IMR-90 (cell line): ENCODE measurements around the gene SLC7A9. TPM values are rescaled to one million over a fixed set of nuclear protein-coding genes. Genes with fewer than 3 reads are reported as not detected.
"Not testable (repeated sequence)": the region's sequence is repeated elsewhere in the genome, so short reads cannot be mapped to it uniquely, and the experiment has no call there.

Source experiments
- ATAC-seq: fragments of 200-7000 bp; cut with Tn5 transposase; 2 replicates; pipeline ENCODE4 v1.9.1; 2020; ENCODE audit warnings: low read depth, mild to moderate bottlenecking, moderate library complexity
- BruUV-seq: library from RNA; stranded (reverse); fragments of 400-500 nt; replicated peaks from 2 replicates; lab custom pipeline; 2021; lab: Mats Ljungman, UMichigan
- CTCF ChIA-PET: fragments of 300-600 bp; formaldehyde crosslinking; extraction: SDS; loops from one replicate; lab custom pipeline; 2021; ENCODE audit warnings: antibody characterized with exemption; lab: Yijun Ruan, JAX
- POLR2A ChIA-PET: fragments of 300-600 bp; sonication (Branson Sonifier 250); formaldehyde crosslinking; loops from one replicate; lab custom pipeline; 2022; ENCODE audit warnings: antibody characterized with exemption; ENCODE audit not compliant: unreplicated experiment; lab: Charles Lee
- DNase-seq: peaks from one replicate; pipeline ENCODE4 v3.0.0; 2013
- H2AFZ ChIP-seq: replicated peaks from 2 replicates; pipeline ENCODE3; 2013; ENCODE audit warnings: low read length, mild to moderate bottlenecking; ENCODE audit not compliant: poor library complexity
- H2AK5ac ChIP-seq: 2 replicates; pipeline ENCODE4 v1.6.1; 2013; ENCODE audit warnings: low read depth, low read length, inconsistent platforms
- H2AK9ac ChIP-seq: replicated peaks from 2 replicates; pipeline ENCODE3; 2013; ENCODE audit warnings: mild to moderate bottlenecking, low read depth, low read length, moderate library complexity; ENCODE audit not compliant: poor library complexity
- H2BK120ac ChIP-seq: 2 replicates; pipeline ENCODE4 v1.6.1; 2013; ENCODE audit warnings: low read depth, low read length, inconsistent platforms
- H2BK15ac ChIP-seq: 3 replicates; pipeline ENCODE4 v1.6.1; 2013; ENCODE audit warnings: low read depth, low read length, inconsistent platforms
- H2BK20ac ChIP-seq: 2 replicates; pipeline ENCODE4 v1.6.1; 2013; ENCODE audit warnings: low read depth, mild to moderate bottlenecking, inconsistent platforms, low read length, moderate library complexity
- H2BK5ac ChIP-seq: 2 replicates; pipeline ENCODE4 v1.6.1; 2013; ENCODE audit warnings: mild to moderate bottlenecking, low read depth, low read length, inconsistent platforms; ENCODE audit not compliant: poor library complexity, severe bottlenecking
- H3K14ac ChIP-seq: replicated peaks from 2 replicates; pipeline ENCODE4 v1.6.1; 2013; ENCODE audit warnings: low read depth, low read length, inconsistent platforms
- H3K18ac ChIP-seq: 2 replicates; pipeline ENCODE4 v1.6.1; 2013; ENCODE audit warnings: low read depth, low read length, control low read depth
- H3K23ac ChIP-seq: 2 replicates; pipeline ENCODE4 v1.6.1; 2013; ENCODE audit warnings: low read depth, low read length, inconsistent platforms
- H3K27ac ChIP-seq: 2 replicates; pipeline ENCODE4 v1.5.1; 2013; ENCODE audit warnings: mild to moderate bottlenecking, control low read depth, low read length; ENCODE audit not compliant: insufficient read depth
- H3K27me3 ChIP-seq: 2 replicates; pipeline ENCODE4 v1.6.1; 2013; ENCODE audit warnings: low read length; ENCODE audit not compliant: control insufficient read depth, insufficient read depth
- H3K36me3 ChIP-seq: 2 replicates; pipeline ENCODE4 v1.6.1; 2013; ENCODE audit warnings: low read length, mixed read lengths; ENCODE audit not compliant: control insufficient read depth, insufficient read depth
- H3K4ac ChIP-seq: 2 replicates; pipeline ENCODE4 v1.6.1; 2013; ENCODE audit warnings: low read depth, low read length, inconsistent platforms
- H3K4me1 ChIP-seq: 2 replicates; pipeline ENCODE4 v1.6.1; 2013; ENCODE audit warnings: low read length, mixed read lengths; ENCODE audit not compliant: control insufficient read depth, insufficient read depth
- H3K4me2 ChIP-seq: 2 replicates; pipeline ENCODE4 v1.6.1; 2013; ENCODE audit warnings: low read depth, mild to moderate bottlenecking, control low read depth, low read length, moderate library complexity
- H3K4me3 ChIP-seq: 2 replicates; pipeline ENCODE4 v1.5.1; 2013; ENCODE audit warnings: low read depth, mild to moderate bottlenecking, control low read depth, low read length, moderate library complexity; ENCODE audit not compliant: insufficient read depth
- H3K56ac ChIP-seq: 2 replicates; pipeline ENCODE4 v1.6.1; 2013; ENCODE audit warnings: low read length, inconsistent platforms; ENCODE audit not compliant: insufficient read depth; ENCODE audit errors: extremely low read depth
- H3K79me1 ChIP-seq, 2 experiments: 2 replicates each; pipeline ENCODE4 v1.6.1; 2013; ENCODE audit warnings: low read length in 2 of 2, inconsistent platforms in 1 of 2, low read depth in 1 of 2
- H3K9ac ChIP-seq: 2 replicates; pipeline ENCODE4 v1.6.1; 2013; ENCODE audit warnings: low read depth, low read length, control low read depth
- H3K9me1 ChIP-seq: 2 replicates; pipeline ENCODE4 v1.6.1; 2013; ENCODE audit warnings: low read length, inconsistent platforms; ENCODE audit not compliant: insufficient read depth
- H3K9me3 ChIP-seq: 2 replicates; pipeline ENCODE4 v1.6.1; 2013; ENCODE audit warnings: low read length; ENCODE audit not compliant: control insufficient read depth, insufficient read depth
- H4K20me1 ChIP-seq: 2 replicates; pipeline ENCODE4 v1.6.1; 2013; ENCODE audit warnings: low read length, inconsistent platforms; ENCODE audit not compliant: insufficient read depth
- H4K5ac ChIP-seq: 2 replicates; pipeline ENCODE4 v1.6.1; 2013; ENCODE audit warnings: mild to moderate bottlenecking, low read depth, low read length, control low read depth
- H4K8ac ChIP-seq, 2 experiments: 2 replicates each; pipeline ENCODE4 v1.6.1; 2013; ENCODE audit warnings: low read depth in 2 of 2, low read length in 2 of 2, control low read depth in 1 of 2, inconsistent platforms in 1 of 2
- H4K91ac ChIP-seq: 2 replicates; pipeline ENCODE4 v1.6.1; 2013; ENCODE audit warnings: low read depth, low read length, inconsistent platforms; ENCODE audit not compliant: insufficient read depth
- WGBS, 2 experiments: methylation state at CpG; one replicate each; pipeline versions ENCODE4 v1.1.5 to v1.1.7; 2013; ENCODE audit warnings: missing lambda C conversion rate in 2 of 2; ENCODE audit not compliant: insufficient read length in 1 of 2; ENCODE audit errors: extremely low coverage in 2 of 2; 5-methylcytosine and 5-hydroxymethylcytosine counted together
- dilution Hi-C: fragments of 300-500 bp; cut with HindIII; formaldehyde crosslinking; loops from one replicate; pipeline ENCODE4 v1.14.3; 2018; ENCODE audit warnings: low sequenced_read_pairs; ENCODE audit not compliant: unreplicated experiment
- in situ Hi-C: fragments of 300-500 bp; cut with MboI; formaldehyde crosslinking; loops from 3 replicates; pipeline ENCODE4 v1.14.3; 2019; ENCODE audit warnings: low sequenced_read_pairs, inconsistent platforms, mixed read lengths
- intact Hi-C: fragments of 100-400 bp; cut with micrococcal nuclease; formaldehyde crosslinking; loops from 2 replicates; pipeline ENCODE4 v1.10.0; 2022
- polyA plus RNA-seq, 3 experiments: library from polyadenylated mRNA; depleted of rRNA; stranded (reverse); fragments of >200 nt; gene quantifications; 2 replicates each; pipeline ENCODE4 v1.2.3, GENCODE V29; 2012; ENCODE audit warnings: low replicate concordance in 1 of 3
- total RNA-seq: library from RNA; depleted of rRNA; stranded (reverse); fragments of >200 nt; gene quantifications from 2 replicates; pipeline ENCODE4 v1.2.3, GENCODE V29; 2012

Gene SLC7A9
- total and polyA plus RNA-seq, 2 of the 4 experiments (the other 2 are of a cell fraction), result not detected

- H2AK5ac ChIP-seq, H3K18ac ChIP-seq, H4K20me1 ChIP-seq, H3K36me3 ChIP-seq, H3K79me1 ChIP-seq, dilution Hi-C loops, H3K9me3 ChIP-seq, H3K56ac ChIP-seq, H4K5ac ChIP-seq, H3K9ac ChIP-seq, BruUV-seq, H3K4me3 ChIP-seq, in situ Hi-C loops, H3K9me1 ChIP-seq, H2BK120ac ChIP-seq, POLR2A ChIA-PET, H4K8ac ChIP-seq, H3K14ac ChIP-seq, H3K23ac ChIP-seq, intact Hi-C loops, H2BK20ac ChIP-seq, H2BK15ac ChIP-seq, H3K27me3 ChIP-seq, H3K4me2 ChIP-seq, H3K27ac ChIP-seq, H2BK5ac ChIP-seq, ATAC-seq, H2AFZ ChIP-seq, CTCF ChIA-PET, H2AK9ac ChIP-seq, DNase-seq, H3K4ac ChIP-seq, H3K4me1 ChIP-seq, H4K91ac ChIP-seq: not testable (repeated sequence)
- WGBS, 2 experiments, result no CpG with 5 or more reads among the region's 1 CpG
Observed at GRCh38 chr19:32782089-32782488, 87.5 kb downstream of the SLC7A9 start.
